GM23248 (cell line): ENCODE measurements around the gene STON2.

Source experiments
- EZH2 ChIP-seq: fragments of 200-600 bp; sonication (generic); IDR thresholded peaks from 2 replicates; pipeline ENCODE4 v1.6.1; 2018; ENCODE audit warnings: antibody characterized with exemption, mild to moderate bottlenecking; ENCODE audit not compliant: insufficient read depth, poor library complexity, severe bottlenecking
- EZH2phosphoT487 ChIP-seq: fragments of 200-600 bp; sonication (generic); IDR thresholded peaks from 2 replicates; pipeline ENCODE4 v1.6.1; 2018; ENCODE audit warnings: antibody characterized with exemption, moderate library complexity, mild to moderate bottlenecking, low read depth; ENCODE audit not compliant: insufficient read depth

GRCh38 chr14:81261176-81261575 lies 138.9 kb downstream of the STON2 start:
- TF ChIP-seq EZH2 (no peak), EZH2phosphoT487 (no peak)
